SH-SY5Y (cell line): ENCODE data around the gene PIBF1.

Experiments used
- GATA2 ChIP-seq: IDR thresholded peaks from 2 replicates; pipeline ENCODE4 v1.6.1; 2011; ENCODE audit warnings: mild to moderate bottlenecking, low read depth, low read length
- GATA3 ChIP-seq: IDR thresholded peaks from 2 replicates; pipeline ENCODE4 v1.6.1; 2011; ENCODE audit warnings: low read depth, mild to moderate bottlenecking, low read length, moderate library complexity

The PIBF1 gene

DNA sequence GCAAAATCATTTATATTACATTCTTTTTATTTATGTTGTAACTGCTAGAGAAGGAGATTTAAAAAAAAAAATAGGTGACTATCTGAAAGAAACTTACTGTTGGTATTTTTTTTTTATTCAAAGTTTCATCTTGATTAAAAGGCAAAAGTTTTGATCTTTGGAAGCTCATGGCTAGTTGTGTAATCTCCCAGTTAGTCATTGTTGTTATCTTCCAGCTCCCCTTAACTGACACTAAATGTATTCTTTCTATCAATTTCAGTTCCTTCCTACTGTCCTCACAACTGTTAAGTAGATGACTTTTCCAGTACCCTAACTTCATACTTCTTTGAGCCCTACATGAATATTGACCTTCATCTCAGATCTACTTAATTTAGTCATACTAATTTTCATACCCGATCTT, 71.1 kb downstream of the PIBF1 start:
- no peak for TF ChIP-seq GATA2
- no peak for TF ChIP-seq GATA3

GRCh38 chr13:72864142-72865011, 82.4 kb downstream of the PIBF1 start:
- TF ChIP-seq GATA3 (no peak), GATA2 (no peak)

DNA sequence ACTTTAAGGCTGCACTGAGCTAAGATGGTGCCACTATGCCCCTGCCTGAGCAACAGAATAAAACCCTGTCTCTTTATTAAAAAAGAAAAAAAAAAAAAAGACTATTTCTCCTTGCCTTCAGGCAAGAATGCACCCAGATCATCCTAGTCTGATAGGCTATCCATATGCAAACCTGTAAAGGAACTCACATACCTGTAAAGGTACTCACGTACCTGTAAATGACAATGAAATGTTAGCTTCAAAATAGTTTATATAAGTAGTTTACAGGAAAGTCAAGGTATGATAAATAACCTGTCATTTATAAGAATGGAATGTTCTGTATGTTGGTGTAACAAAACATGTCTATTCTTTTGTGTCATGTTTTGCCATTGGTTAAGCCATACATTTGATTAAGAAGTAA, 86.3 kb downstream of the PIBF1 start:
- TF ChIP-seq GATA2, result no peak
- TF ChIP-seq GATA3, result no peak

GRCh38 chr13:72875233-72875632, 93.3 kb downstream of the PIBF1 start:
- no peak for TF ChIP-seq GATA2
- TF ChIP-seq GATA3, result no peak

GRCh38 chr13:72884101-72884500, 102.2 kb downstream of the PIBF1 start:
- no peak for TF ChIP-seq GATA3
- no peak for TF ChIP-seq GATA2

GRCh38 chr13:72886272-72887067, 104.5 kb downstream of the PIBF1 start:
- no peak for TF ChIP-seq GATA3
- no peak for TF ChIP-seq GATA2

DNA sequence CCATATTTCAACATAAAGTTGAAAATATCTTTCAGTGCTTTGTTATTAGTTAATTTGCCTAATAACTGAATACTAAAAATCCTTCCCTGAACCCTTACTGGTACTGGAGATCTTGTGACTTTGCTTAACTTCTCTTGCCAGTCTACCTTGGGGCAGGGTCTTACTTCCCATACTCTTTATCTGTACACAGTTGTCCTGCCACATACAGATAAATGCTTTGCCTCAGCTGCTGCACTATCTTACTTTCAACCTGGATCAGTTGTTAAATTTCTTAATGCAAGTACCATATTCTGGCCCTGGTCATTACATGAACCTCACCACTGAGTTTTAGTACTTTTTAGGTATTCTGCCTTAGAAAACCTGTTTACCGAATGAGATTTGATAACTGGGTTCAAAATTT, 107.6 kb downstream of the PIBF1 start:
- no peak for TF ChIP-seq GATA2
- TF ChIP-seq GATA3, result no peak

DNA sequence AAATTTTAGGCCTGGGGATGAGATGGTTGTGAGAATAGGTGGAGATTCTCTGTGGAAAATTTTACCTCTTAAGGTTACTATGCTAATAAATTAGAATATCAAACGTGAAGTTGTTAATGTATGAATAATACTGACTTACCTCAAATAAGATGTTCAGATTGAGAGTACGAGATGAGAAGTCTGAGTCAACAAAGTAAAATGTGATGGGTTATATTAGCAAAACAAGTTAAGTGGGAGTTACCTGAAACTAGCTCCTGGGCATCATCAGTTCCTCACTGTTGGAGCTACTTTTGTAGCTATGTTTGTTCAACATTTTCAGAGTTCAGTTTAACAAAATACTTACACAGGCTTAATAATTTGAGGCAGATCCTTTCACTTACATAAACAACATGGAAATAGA, 108.6 kb downstream of the PIBF1 start:
- TF ChIP-seq GATA3 (no peak), GATA2 (no peak)

DNA sequence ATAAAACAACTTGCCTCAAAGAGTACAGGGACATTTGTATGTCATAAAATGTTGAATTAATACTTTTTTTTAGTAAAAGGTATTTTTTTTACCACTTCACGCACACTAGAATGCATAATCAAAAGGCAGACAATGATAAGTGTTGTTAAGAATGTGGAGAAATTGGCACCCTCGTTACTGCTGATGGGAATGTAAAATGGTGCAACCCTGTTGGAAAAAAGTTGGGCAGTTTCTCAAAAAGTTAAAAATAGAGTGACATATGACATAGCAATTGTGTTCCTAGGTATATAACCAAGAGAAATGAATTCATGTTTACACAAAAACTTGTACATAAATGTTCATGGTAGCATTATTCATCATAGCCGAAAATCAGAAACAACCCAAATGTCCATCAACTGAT, 109.5 kb downstream of the PIBF1 start:
- TF ChIP-seq GATA2, result no peak
- TF ChIP-seq GATA3, result no peak

GRCh38 chr13:72896869-72897268, 114.9 kb downstream of the PIBF1 start:
- no peak for TF ChIP-seq GATA3

DNA sequence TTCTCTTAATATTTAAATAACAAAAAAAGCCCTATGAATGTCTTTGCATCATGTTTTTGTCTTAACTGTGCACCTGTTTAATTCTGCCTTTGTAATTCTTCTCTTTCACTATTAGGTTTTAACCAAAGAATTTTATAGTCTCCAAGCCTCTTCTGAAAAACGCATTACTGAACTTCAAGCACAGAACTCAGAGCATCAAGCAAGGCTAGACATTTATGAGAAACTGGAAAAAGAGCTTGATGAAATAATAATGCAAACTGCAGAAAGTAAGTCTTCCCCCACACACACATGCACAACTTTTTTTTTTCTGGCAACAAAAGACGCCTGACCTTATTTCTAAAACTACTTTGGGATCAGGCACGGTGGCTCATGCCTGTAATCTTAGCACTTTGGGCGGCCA, 126.5 kb downstream of the PIBF1 start:
- TF ChIP-seq GATA3 (no peak), GATA2 (no peak)

DNA sequence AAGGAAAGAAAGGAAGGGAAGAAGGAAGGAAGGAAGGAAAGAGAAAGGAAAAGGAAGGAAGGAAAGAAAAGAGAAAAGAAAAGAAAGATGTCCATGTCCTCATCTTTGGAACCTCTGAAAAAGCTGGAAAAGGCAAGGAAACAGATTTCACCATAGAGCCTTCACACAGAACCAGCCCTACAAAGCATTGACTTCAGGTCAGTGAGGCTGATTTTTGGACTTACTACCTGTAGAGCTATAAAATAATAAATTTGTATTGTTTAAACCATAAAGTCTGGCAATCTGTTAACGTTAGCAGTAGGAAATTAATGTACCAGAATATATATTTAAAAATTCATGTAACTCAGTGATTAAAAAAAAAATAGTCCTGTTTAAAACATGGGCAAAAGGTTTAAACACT, 130.0 kb downstream of the PIBF1 start:
- no peak for TF ChIP-seq GATA2
- TF ChIP-seq GATA3, result no peak

GRCh38 chr13:72920097-72920496, 138.2 kb downstream of the PIBF1 start:
- no peak for TF ChIP-seq GATA2
- no peak for TF ChIP-seq GATA3

DNA sequence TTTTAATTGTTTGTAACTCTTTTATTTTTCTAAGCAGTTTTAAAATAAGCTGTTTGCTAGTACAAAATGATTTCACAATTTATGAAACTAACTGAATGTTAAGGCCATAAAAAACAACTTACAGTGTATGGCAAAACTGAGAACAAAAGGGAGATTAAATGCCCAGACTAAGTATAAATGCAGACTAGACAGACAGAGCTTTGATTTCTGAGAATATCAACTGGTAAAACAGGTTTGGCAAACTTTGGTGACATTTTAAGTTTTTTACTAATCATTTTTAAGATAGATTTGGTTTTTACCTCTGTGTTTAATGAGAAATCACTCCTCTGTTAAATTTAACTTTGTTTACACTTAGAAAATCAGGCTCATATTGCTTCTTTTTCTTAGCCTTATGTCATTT, 149.4 kb downstream of the PIBF1 start:
- no peak for TF ChIP-seq GATA3
- no peak for TF ChIP-seq GATA2

- no peak for TF ChIP-seq GATA3
- no peak for TF ChIP-seq GATA2
Measured at GRCh38 chr13:72932250-72932649, 150.3 kb downstream of the PIBF1 start.

- TF ChIP-seq GATA3, result no peak
- TF ChIP-seq GATA2, result no peak
Measured at GRCh38 chr13:72952529-72953141, 170.7 kb downstream of the PIBF1 start.
